Measurements from ENCODE around the gene HEXB. TPM values are rescaled to one million over a fixed set of nuclear protein-coding genes. Genes with fewer than 3 reads are reported as not detected.

Gene HEXB
- total RNA-seq, 1 experiment from 2014 or later = 301 TPM

Other genes with a start within 250 kb of the HEXB start
- 31.3 and 34.0 TPM in 2 replicates for gene ENC1, start 44.5 kb upstream of the HEXB start, total RNA-seq (2014; rRNA removed; shearing (Covaris generic))
- 54.3 and 67.3 TPM in 2 replicates for gene GFM2, start 81.9 kb downstream of the HEXB start, total RNA-seq (2014; rRNA removed; shearing (Covaris generic))
- 128 and 150 TPM in 2 replicates for gene NSA2, start 82.0 kb downstream of the HEXB start, total RNA-seq (2014; rRNA removed; shearing (Covaris generic))
- 16.5 and 21.9 TPM in 2 replicates for gene FAM169A, start 181.2 kb downstream of the HEXB start, total RNA-seq (2014; rRNA removed; shearing (Covaris generic))

All from SJSA1 (cell line).